ENCODE data around the gene ADORA1.

ADORA1 gene

DNA sequence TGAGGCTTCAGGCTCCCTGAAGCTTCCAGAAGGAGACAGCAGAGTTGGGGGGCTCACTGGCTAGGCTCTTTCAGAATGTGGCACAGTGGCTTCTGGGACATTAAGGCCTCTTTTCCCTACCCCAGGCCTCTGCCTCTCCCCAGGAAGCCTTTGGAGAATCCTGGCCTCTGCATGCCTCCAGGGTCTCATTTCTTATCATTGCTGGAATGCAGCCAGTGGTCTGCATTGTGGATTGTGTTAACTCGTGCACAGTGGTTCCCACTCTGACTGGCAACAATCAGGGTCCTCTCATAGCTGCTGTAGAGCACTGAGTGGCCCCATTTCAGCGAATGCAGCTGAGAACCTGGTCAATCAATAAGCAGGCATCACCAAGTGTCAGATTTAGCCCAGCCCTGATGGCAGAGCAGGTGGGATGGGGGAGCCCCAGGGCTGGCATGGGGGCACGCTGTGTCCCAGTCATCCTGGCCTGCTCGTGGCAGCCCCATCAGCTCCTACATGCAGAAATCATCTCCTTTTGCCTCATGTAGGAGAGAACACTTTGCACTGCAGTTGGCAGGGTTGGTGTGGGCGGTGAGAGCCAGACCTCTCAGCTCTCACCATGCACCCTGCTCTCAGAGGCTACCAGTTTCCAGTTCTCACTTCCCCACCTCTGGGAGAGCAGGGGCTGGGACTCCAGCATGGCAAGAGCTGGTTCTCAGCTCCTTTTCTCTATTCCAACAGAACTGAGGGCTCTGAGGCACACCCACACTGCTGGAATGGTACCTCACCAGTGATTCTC is 13.4 kb downstream of the ADORA1 start:
- ChIA-PET POLR2A (interaction anchor here (0.5 to 1.5 kb wide), 3 partner anchors 13 to 1026 kb away, joined by 3 to 13 read pairs (median 5); partner anchors contain the start of genes ADORA1 and KLHL12), CTCF (interaction anchor here (0.6 to 2.4 kb wide), 8 partner anchors 12 to 145 kb away, joined by 3 to 7 read pairs (median 4); no protein-coding TSS in a partner anchor)
- peaks cover 2% of the 10 kb centered on the region; the same call in 1 of the 2 replicates for H3K4me1 ChIP-seq (ENCODE audit: control insufficient read depth, insufficient read depth, low read length)
- no peak overlapping the region for H3K27ac ChIP-seq (ENCODE audit: extremely low read depth, low read depth, low read length)
- H3K36me3 ChIP-seq (ENCODE audit: control insufficient read depth in 2 of 2, insufficient read depth in 1 of 2, low read length in 2 of 2), result no peaks in the 10 kb centered on the region
- H3K9me3 ChIP-seq (ENCODE audit: control insufficient read depth, insufficient read depth, low read depth, low read length), result no peaks in the 10 kb centered on the region
- no peak overlapping the region for H3K4me3 ChIP-seq (ENCODE audit: low read depth, low read length)
- TF ChIP-seq, protein P1, sequence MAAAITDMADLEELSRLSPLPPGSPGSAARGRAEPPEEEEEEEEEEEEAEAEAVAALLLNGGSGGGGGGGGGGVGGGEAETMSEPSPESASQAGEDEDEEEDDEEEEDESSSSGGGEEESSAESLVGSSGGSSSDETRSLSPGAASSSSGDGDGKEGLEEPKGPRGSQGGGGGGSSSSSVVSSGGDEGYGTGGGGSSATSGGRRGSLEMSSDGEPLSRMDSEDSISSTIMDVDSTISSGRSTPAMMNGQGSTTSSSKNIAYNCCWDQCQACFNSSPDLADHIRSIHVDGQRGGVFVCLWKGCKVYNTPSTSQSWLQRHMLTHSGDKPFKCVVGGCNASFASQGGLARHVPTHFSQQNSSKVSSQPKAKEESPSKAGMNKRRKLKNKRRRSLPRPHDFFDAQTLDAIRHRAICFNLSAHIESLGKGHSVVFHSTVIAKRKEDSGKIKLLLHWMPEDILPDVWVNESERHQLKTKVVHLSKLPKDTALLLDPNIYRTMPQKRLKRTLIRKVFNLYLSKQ (tag by site-specific recombination; IDR thresholded peaks at IDR 0.05; ENCODE audit: borderline replicate concordance), result no peak
- TF ChIP-seq, protein P2, sequence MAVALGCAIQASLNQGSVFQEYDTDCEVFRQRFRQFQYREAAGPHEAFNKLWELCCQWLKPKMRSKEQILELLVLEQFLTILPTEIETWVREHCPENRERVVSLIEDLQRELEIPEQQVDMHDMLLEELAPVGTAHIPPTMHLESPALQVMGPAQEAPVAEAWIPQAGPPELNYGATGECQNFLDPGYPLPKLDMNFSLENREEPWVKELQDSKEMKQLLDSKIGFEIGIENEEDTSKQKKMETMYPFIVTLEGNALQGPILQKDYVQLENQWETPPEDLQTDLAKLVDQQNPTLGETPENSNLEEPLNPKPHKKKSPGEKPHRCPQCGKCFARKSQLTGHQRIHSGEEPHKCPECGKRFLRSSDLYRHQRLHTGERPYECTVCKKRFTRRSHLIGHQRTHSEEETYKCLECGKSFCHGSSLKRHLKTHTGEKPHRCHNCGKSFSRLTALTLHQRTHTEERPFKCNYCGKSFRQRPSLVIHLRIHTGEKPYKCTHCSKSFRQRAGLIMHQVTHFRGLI (tag by site-specific recombination; IDR thresholded peaks at IDR 0.05), result no peak
- no peak for TF ChIP-seq ZBTB1 (tag by site-specific recombination; IDR thresholded peaks at IDR 0.05)
- TF ChIP-seq, protein P3, sequence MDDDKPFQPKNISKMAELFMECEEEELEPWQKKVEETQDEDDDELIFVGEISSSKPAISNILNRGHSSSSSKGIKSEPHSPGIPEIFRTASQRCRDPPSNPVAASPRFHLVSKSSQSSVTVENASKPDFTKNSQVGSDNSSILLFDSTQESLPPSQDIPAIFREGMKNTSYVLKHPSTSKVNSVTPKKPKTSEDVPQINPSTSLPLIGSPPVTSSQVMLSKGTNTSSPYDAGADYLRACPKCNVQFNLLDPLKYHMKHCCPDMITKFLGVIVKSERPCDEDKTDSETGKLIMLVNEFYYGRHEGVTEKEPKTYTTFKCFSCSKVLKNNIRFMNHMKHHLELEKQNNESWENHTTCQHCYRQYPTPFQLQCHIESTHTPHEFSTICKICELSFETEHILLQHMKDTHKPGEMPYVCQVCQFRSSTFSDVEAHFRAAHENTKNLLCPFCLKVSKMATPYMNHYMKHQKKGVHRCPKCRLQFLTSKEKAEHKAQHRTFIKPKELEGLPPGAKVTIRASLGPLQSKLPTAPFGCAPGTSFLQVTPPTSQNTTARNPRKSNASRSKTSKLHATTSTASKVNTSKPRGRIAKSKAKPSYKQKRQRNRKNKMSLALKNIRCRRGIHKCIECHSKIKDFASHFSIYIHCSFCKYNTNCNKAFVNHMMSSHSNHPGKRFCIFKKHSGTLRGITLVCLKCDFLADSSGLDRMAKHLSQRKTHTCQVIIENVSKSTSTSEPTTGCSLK (tag by site-specific recombination; IDR thresholded peaks at IDR 0.05), result no peak
- 0 out of 2 replicates have a peak, but pooled peaks have one; percentile 17 for TF ChIP-seq IKZF3 (tag by site-specific recombination; IDR thresholded peaks at IDR 0.05)
- TF ChIP-seq ZNF302 (tag by site-specific recombination; IDR thresholded peaks at IDR 0.05; ENCODE audit: low read depth), result no peak
- TF ChIP-seq ZNF529 (tag by site-specific recombination; IDR thresholded peaks at IDR 0.05; ENCODE audit: insufficient replicate concordance), result no peak
- TF ChIP-seq, protein P4, sequence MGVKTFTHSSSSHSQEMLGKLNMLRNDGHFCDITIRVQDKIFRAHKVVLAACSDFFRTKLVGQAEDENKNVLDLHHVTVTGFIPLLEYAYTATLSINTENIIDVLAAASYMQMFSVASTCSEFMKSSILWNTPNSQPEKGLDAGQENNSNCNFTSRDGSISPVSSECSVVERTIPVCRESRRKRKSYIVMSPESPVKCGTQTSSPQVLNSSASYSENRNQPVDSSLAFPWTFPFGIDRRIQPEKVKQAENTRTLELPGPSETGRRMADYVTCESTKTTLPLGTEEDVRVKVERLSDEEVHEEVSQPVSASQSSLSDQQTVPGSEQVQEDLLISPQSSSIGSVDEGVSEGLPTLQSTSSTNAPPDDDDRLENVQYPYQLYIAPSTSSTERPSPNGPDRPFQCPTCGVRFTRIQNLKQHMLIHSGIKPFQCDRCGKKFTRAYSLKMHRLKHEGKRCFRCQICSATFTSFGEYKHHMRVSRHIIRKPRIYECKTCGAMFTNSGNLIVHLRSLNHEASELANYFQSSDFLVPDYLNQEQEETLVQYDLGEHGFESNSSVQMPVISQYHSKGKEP (tag by site-specific recombination; IDR thresholded peaks at IDR 0.05), result no peak
- no peak for TF ChIP-seq ZNF626 (tag by site-specific recombination; IDR thresholded peaks at IDR 0.05)
- no peak for TF ChIP-seq ZNF157 (tag by site-specific recombination; IDR thresholded peaks at IDR 0.05)
- TF ChIP-seq MZF1 (tag by site-specific recombination; IDR thresholded peaks at IDR 0.05; ENCODE audit: borderline replicate concordance), result no peak
- TF ChIP-seq, protein P5, sequence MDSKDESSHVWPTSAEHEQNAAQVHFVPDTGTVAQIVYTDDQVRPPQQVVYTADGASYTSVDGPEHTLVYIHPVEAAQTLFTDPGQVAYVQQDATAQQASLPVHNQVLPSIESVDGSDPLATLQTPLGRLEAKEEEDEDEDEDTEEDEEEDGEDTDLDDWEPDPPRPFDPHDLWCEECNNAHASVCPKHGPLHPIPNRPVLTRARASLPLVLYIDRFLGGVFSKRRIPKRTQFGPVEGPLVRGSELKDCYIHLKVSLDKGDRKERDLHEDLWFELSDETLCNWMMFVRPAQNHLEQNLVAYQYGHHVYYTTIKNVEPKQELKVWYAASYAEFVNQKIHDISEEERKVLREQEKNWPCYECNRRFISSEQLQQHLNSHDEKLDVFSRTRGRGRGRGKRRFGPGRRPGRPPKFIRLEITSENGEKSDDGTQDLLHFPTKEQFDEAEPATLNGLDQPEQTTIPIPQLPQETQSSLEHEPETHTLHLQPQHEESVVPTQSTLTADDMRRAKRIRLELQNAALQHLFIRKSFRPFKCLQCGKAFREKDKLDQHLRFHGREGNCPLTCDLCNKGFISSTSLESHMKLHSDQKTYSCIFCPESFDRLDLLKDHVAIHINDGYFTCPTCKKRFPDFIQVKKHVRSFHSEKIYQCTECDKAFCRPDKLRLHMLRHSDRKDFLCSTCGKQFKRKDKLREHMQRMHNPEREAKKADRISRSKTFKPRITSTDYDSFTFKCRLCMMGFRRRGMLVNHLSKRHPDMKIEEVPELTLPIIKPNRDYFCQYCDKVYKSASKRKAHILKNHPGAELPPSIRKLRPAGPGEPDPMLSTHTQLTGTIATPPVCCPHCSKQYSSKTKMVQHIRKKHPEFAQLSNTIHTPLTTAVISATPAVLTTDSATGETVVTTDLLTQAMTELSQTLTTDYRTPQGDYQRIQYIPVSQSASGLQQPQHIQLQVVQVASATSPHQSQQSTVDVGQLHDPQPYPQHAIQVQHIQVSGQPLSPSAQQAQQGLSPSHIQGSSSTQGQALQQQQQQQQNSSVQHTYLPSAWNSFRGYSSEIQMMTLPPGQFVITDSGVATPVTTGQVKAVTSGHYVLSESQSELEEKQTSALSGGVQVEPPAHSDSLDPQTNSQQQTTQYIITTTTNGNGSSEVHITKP (tag by site-specific recombination; IDR thresholded peaks at IDR 0.05), result peak; percentile 64
- no peak for TF ChIP-seq SETDB1 (IDR thresholded peaks at IDR 0.05; ENCODE audit: insufficient read length, low read length)
- TF ChIP-seq ZNF404 (tag by site-specific recombination; IDR thresholded peaks at IDR 0.05), result no peak
- TF ChIP-seq, protein P6, sequence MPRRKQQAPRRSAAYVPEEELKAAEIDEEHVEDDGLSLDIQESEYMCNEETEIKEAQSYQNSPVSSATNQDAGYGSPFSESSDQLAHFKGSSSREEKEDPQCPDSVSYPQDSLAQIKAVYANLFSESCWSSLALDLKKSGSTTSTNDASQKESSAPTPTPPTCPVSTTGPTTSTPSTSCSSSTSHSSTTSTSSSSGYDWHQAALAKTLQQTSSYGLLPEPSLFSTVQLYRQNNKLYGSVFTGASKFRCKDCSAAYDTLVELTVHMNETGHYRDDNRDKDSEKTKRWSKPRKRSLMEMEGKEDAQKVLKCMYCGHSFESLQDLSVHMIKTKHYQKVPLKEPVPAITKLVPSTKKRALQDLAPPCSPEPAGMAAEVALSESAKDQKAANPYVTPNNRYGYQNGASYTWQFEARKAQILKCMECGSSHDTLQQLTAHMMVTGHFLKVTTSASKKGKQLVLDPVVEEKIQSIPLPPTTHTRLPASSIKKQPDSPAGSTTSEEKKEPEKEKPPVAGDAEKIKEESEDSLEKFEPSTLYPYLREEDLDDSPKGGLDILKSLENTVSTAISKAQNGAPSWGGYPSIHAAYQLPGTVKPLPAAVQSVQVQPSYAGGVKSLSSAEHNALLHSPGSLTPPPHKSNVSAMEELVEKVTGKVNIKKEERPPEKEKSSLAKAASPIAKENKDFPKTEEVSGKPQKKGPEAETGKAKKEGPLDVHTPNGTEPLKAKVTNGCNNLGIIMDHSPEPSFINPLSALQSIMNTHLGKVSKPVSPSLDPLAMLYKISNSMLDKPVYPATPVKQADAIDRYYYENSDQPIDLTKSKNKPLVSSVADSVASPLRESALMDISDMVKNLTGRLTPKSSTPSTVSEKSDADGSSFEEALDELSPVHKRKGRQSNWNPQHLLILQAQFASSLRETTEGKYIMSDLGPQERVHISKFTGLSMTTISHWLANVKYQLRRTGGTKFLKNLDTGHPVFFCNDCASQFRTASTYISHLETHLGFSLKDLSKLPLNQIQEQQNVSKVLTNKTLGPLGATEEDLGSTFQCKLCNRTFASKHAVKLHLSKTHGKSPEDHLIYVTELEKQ (tag by site-specific recombination; IDR thresholded peaks at IDR 0.05; ENCODE audit: borderline replicate concordance), result no peak
- TF ChIP-seq ZBTB48 (tag by site-specific recombination; IDR thresholded peaks at IDR 0.05), result no peak
- TF ChIP-seq ZNF571 (tag by site-specific recombination; IDR thresholded peaks at IDR 0.05), result no peak
- TF ChIP-seq ZFHX2 (tag by site-specific recombination; conservative IDR thresholded peaks at IDR 0.05), result peak; percentile 62
- no peak for TF ChIP-seq ZNF2 (tag by site-specific recombination; IDR thresholded peaks at IDR 0.05)
- no peak for TF ChIP-seq ZNF747 (tag by site-specific recombination; IDR thresholded peaks at IDR 0.05)
- TF ChIP-seq ZIC2 (tag by site-specific recombination; IDR thresholded peaks at IDR 0.05), result peak; percentile 73
- TF ChIP-seq PRDM1 (tag by site-specific recombination; IDR thresholded peaks at IDR 0.05), result no peak
- TF ChIP-seq ZNF416 (tag by site-specific recombination; IDR thresholded peaks at IDR 0.05), result no peak

Measured in HEK293 (cell line).